Stimulated activated memory B cell treated with anti-CD40 and anti-IgM and Interleukin-4, amounts not matched to agents 10 μg/mL and 1 μg/mL and 100 μg/mL, for 72 hours (primary cell): ENCODE measurements around the gene TBCD.

ENCODE experiments used
- ATAC-seq: fragments of 150-1000 bp; cut with Tn5 transposase; 2 replicates; pipeline ENCODE4 v1.10.0; 2021
- H3K27ac Mint-ChIP-seq: one replicate; pipeline ENCODE4 v1.8.0; 2022; ENCODE audit warnings: mild to moderate bottlenecking, mixed read lengths
- H3K27me3 Mint-ChIP-seq: one replicate; pipeline ENCODE4 v1.8.0; 2022; ENCODE audit warnings: mixed read lengths
- H3K36me3 Mint-ChIP-seq: one replicate; pipeline ENCODE4 v1.8.0; 2022; ENCODE audit warnings: mixed read lengths
- H3K4me1 Mint-ChIP-seq: one replicate; pipeline ENCODE4 v1.8.0; 2022; ENCODE audit warnings: mixed read lengths
- H3K4me3 Mint-ChIP-seq: one replicate; pipeline ENCODE4 v1.8.0; 2022; ENCODE audit warnings: mild to moderate bottlenecking, moderate library complexity, mixed read lengths
- H3K9me3 Mint-ChIP-seq: one replicate; pipeline ENCODE4 v1.8.0; 2022; ENCODE audit warnings: mixed read lengths

The TBCD gene

DNA sequence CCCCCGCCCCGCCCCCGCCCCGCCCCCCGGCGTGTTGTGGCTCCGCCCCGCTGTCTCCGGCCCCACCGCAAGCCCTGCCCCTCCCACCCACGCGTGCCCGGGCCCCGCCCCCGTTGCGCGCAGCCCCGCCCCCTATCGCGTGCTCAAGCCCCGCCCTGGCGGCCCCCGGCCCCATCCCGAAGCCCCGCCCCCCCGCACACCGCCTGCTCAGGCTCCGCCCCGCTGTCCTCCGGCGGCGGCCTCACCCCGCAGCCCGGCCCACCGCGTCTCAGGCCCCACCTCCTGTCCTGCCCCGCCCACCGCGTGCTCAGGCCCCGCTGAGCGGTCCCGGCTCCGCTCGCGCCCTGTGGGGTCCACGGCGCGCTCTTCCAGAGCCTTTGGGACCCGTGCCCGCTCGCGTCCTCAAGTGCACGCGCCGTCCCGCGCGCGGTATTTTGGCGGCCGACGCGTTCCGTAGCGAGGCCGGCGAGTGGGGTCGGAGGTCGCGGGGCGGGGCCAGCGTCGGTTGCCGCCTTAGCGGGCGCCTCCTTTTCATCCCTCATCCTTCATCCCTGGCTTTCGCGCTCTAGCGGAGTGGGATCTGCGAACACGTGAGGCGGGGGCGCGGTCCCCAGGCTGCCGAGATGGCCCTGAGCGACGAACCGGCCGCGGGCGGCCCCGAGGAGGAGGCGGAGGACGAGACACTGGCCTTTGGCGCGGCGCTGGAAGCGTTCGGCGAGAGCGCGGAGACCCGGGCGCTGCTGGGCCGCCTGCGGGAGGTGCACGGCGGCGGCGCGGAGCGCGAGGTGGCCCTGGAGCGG is at the start of gene TBCD:
TSS of gene TBCD (plus strand) at position 495 of the 800 bp plus-strand sequence. CDS start at position 624, 129 bp downstream.
- H3K27me3 Mint-ChIP-seq, result no peaks in the 10 kb centered on the region
- peak; percentile 88 for ATAC-seq
- peak within 1 kb of the TSS; percentile 28 for H3K27ac Mint-ChIP-seq
- peaks cover 9% of the 10 kb centered on the region for H3K36me3 Mint-ChIP-seq
- H3K4me1 Mint-ChIP-seq, result peaks cover 33% of the 10 kb centered on the region
- H3K9me3 Mint-ChIP-seq, result peaks cover 4% of the 10 kb centered on the region
- peak within 1 kb of the TSS; percentile 86 for H3K4me3 Mint-ChIP-seq

- Mint-ChIP-seq H3K9me3 (no peaks in the 10 kb centered on the region), H3K27me3 (peaks cover 12% of the 10 kb centered on the region), H3K27ac (no peak overlapping the region), H3K4me3 (no peak overlapping the region), H3K4me1 (peaks cover 9% of the 10 kb centered on the region), H3K36me3 (no peaks in the 10 kb centered on the region)
- ATAC-seq, result no peak
Measured at GRCh38 chr17:82702231-82702927, 49.5 kb upstream of the TBCD start.

DNA sequence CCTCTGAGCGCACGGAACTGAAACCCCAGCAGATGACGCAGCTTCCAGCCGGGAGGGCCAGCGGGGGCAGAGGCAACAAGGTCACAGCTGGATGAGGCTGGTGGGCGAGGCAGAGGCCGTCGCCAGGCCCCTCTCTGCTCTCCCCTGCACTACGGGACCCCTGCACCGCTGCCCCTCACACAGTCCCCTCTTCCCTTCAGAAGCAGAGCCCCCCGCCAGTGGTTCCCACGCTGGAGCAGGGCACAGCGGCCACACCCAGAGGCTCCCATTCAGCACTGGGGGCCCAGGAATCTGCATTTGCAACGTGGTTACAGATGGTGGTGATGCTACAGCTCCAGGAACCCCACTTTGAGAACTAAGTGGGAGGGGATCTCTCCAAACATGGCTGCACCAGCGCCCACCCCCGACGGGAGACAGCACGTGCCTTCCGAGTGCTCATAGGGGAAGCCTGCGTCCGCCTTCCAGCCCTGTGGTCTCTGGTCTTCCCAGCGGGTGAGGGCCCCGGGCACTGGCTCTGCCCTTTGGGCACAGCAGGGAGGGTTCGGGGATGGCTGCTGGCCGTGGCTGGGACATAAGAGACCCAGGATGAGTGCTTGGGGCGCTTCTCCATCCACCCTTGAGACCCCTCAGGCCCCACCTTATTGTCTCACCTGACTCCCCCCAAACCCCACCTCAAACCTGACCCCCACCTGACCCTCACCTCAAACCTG is 48.7 kb upstream of the TBCD start:
- H3K9me3 Mint-ChIP-seq, result no peaks in the 10 kb centered on the region
- no peaks in the 10 kb centered on the region for H3K36me3 Mint-ChIP-seq
- no peak overlapping the region for H3K4me3 Mint-ChIP-seq
- no peak for ATAC-seq
- H3K27me3 Mint-ChIP-seq, result peaks cover 9% of the 10 kb centered on the region
- no peak overlapping the region for H3K27ac Mint-ChIP-seq
- H3K4me1 Mint-ChIP-seq, result peaks cover 15% of the 10 kb centered on the region

DNA sequence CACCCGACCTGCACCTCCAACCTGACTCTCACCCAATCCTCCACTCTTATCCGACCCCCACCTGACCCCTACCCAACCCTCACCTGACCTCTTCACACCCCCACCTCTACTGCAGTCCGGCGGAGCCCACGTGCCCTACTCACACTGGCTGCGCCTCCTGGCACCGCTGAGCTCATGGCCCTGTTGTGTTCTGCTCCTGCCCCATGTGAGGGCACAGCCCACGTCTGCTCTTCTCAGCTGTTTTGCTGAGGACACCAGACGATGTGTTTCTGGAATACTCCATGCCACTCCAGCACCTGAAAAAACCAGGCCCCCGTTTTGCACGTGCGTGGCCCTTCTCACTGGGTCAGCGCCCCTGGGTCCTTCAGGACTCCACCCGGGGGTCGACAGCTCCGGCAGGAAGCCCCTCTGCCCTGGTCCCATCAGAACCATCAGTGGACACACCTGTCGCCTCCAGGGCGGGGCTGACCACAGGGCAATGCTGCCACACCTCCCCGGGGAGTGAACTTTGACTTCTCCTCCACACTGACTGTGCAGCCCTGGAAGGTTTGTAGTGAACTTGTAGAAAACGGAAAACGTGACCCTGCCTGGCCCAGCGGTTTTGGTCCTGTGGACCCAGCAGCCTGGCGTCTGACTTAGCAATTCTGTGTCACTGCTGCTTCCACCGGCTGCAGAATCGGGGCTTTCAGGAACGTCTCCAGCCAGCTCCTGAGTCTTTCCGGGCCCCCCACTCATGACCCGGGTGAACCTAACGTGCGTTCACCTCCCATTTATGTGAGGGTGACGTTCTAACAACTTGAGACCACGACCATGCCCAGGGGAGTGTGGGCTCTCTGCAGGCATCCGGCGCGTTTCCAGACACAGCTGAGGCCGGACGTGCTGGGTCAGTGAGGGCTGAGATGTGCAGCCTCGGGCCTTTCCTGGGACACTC is 47.7 kb upstream of the TBCD start:
- Mint-ChIP-seq H3K4me3 (no peak overlapping the region), H3K9me3 (no peaks in the 10 kb centered on the region), H3K27me3 (peaks cover 9% of the 10 kb centered on the region)

DNA sequence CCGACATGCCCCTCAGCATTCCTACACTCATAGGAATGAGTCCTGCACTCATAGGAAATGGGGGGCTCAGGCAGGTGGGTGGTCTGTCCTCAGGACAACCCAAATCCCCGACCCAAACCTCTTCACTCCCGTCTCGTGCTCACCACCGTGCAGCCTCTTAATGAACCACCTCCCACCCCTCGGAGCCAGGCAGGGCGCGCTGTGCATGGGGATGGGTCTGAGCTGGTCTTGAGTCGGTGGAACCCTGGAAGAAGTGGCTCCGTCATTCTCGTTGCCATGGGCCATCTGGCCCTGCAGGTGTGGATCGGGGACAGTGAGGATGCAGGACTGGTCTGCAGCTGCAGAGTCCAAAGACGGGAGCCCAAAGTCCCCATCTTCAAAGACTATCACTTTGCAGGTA is 47.0 kb upstream of the TBCD start:
- Mint-ChIP-seq H3K4me3 (no peak overlapping the region), H3K27ac (no peak overlapping the region), H3K27me3 (peaks cover 9% of the 10 kb centered on the region), H3K9me3 (no peaks in the 10 kb centered on the region), H3K36me3 (no peaks in the 10 kb centered on the region), H3K4me1 (peaks cover 12% of the 10 kb centered on the region)
- no peak for ATAC-seq

More for the DNA sequence above, 47.7 kb upstream of the TBCD start:
- Mint-ChIP-seq H3K4me1 (peaks cover 15% of the 10 kb centered on the region), H3K27ac (peak overlapping the region; percentile 26), H3K36me3 (no peaks in the 10 kb centered on the region)
- no peak for ATAC-seq

DNA sequence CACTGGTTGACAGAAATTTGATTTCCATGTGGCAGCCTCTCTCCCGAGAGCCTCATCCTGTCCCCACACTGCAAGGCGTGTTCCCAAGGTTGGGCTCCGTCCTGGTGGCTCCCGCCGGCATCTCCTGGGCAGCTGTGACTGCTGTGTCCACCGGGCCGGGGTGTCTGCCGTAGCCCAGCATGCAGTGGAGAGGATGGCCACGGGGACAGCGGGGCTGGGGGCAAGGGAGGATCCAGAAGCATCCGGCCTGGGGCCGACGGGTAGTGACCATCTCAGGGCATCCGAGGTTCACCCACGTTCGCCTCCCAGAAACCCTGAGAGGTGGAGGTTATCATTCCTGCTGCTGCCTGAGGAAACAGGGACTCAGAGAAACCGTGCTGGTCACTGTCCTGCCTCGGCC is 46.1 kb upstream of the TBCD start:
- no peak for ATAC-seq
- Mint-ChIP-seq H3K4me1 (peaks cover 12% of the 10 kb centered on the region), H3K27ac (no peak overlapping the region), H3K9me3 (no peaks in the 10 kb centered on the region), H3K36me3 (no peaks in the 10 kb centered on the region), H3K4me3 (no peak overlapping the region), H3K27me3 (peaks cover 9% of the 10 kb centered on the region)

DNA sequence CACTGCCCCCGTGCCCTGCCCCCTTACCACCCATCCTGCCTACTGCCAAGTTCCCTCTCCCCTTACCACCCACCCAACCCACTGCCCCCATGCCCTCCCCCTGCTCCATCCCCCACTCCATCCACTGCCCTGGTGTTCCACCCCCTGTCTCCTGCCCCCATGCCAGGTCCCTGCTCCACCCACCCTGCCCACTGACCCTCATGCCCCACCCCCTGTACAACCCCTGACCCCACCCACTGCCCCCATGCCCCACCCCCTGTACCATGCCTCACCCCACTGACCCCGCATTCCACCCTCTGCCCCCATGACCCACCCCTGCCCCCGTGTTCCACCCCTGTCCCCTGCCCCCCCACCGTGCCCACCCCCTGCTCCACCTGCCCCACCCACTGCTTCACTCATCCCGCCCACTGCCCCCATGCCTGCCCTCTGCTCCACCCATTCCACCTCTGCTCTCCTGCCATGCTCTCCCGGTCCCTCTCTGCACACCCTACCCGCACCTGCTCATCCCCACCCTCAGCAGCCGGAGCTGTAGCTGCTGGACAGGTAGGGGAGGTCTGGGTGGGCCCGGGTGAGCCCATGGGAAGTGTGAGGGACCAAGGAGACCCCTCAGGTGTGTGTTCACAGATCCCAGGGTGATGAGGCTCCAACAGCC is 42.7 kb upstream of the TBCD start:
- H3K9me3 Mint-ChIP-seq, result no peaks in the 10 kb centered on the region
- H3K4me3 Mint-ChIP-seq, result no peak overlapping the region
- no peak overlapping the region for H3K27ac Mint-ChIP-seq
- peak; percentile 17 for ATAC-seq
- H3K4me1 Mint-ChIP-seq, result peaks cover 12% of the 10 kb centered on the region
- H3K27me3 Mint-ChIP-seq, result peaks cover 11% of the 10 kb centered on the region
- no peaks in the 10 kb centered on the region for H3K36me3 Mint-ChIP-seq

DNA sequence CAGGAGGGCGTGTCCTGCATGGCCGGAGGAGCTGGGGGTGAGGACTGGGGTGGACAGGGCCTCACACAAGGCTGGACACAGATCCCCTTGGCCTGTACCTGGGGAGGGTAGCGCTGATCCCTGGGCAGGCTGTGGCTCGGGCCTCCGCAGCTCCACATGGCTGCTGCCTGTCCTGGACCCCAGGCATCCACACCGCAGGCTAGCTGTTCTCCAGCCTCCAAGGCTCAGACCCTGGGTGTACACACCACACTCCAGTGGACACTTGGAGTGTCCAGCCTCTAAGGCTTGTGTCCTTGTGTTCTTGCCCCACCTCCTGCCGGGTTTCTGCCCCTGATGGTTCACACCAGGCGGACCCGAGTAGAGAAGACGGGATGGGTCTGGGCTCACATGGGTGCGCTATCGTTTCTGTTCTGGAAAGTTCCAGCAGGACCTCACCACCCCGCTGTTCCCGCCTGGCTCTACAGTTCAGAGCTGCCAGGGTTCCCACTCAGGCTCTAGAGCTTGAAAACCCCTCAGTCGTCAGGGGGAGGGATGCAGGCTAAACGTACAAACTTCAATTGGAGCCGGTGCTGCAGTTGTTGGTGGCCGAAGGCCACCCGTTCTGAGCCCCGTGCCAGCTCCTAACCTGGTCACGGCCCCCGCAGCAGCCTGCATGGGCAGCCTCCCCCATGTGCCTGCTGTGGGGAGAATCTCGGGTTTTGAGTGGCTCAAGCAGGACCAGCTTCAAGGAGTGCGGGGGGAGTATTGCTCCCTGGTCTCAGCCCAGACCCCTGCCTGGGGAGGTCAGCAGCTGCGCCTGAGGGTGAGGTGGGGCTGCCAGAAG is 42.0 kb upstream of the TBCD start:
- no peak for ATAC-seq
- Mint-ChIP-seq H3K27ac (no peak overlapping the region), H3K27me3 (peaks cover 9% of the 10 kb centered on the region), H3K4me3 (no peak overlapping the region), H3K36me3 (no peaks in the 10 kb centered on the region), H3K4me1 (peaks cover 12% of the 10 kb centered on the region), H3K9me3 (no peaks in the 10 kb centered on the region)

- no peak for ATAC-seq
- Mint-ChIP-seq H3K27me3 (peaks cover 9% of the 10 kb centered on the region), H3K27ac (no peak overlapping the region), H3K4me3 (no peak overlapping the region), H3K36me3 (no peaks in the 10 kb centered on the region), H3K4me1 (peaks cover 14% of the 10 kb centered on the region), H3K9me3 (no peaks in the 10 kb centered on the region)
Measured at GRCh38 chr17:82710499-82711232, 41.2 kb upstream of the TBCD start.

DNA sequence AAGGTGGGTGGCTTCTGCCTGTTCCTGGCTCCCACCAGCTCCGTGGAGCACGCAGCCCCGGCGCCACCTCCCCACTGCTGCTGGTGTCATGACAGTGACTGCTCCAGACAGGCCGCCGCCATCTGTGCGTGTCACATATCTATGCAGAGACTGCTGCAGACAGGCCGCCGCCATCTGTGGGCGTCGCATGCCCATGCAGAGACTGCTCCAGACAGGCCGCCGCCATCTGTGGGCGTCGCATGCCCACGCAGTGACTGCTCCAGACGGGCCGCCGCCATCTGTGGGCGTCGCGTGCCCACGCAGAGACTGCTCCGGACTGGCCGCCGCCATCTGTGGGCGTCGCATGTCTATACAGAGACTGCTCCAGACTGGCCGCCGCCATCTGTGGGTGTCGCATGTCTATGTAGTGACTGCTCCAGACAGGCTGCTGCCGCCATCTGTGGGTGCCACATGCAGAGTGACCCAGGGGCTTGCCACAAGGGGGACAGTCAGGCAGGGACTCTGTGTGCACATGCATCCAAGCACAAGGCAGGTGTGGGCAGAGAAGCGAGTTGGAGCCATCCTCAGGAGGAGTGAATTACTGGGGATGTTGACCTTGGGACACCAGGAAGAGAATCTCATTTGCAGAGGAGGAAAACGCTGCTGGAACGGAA is 38.7 kb upstream of the TBCD start:
- Mint-ChIP-seq H3K9me3 (no peaks in the 10 kb centered on the region), H3K27me3 (peaks cover 9% of the 10 kb centered on the region), H3K4me3 (no peak overlapping the region), H3K27ac (no peak overlapping the region), H3K4me1 (peaks cover 24% of the 10 kb centered on the region), H3K36me3 (no peaks in the 10 kb centered on the region)
- ATAC-seq, result no peak

- Mint-ChIP-seq H3K4me3 (peak within 1 kb of the TSS; percentile 91), H3K9me3 (no peaks in the 10 kb centered on the region), H3K27ac (peak within 1 kb of the TSS; percentile 79), H3K27me3 (peaks cover 8% of the 10 kb centered on the region), H3K4me1 (peaks cover 23% of the 10 kb centered on the region), H3K36me3 (peaks cover 12% of the 10 kb centered on the region)
- ATAC-seq, result peak; percentile 94
Measured at GRCh38 chr17:82716203-82717010, 35.5 kb upstream of the TBCD start, which contains the start of gene FN3KRP. Gene FN3KRP, plus strand, starts transcription at chr17:82716706. Its CDS starts 50 bp downstream, at chr17:82716756.
